Liver (tissue), 3 donors: ENCODE results near the gene NR0B2.

Experiments
- CTCF ChIP-seq: fragments of 150-350 bp; IDR thresholded peaks from 2 replicates; pipeline ENCODE4 v1.5.1; 2017; ENCODE audit warnings: improper control_type of control experiment, low read depth, low read length; ENCODE audit not compliant: missing input control
- EGR1 ChIP-seq, 2 donors: IDR thresholded peaks; 2 replicates each; pipeline ENCODE4 v1.6.1; 2016 to 2018; ENCODE audit warnings: antibody characterized with exemption in 2 of 2, low read depth in 2 of 2
- RAD21 ChIP-seq, 2 donors: IDR thresholded peaks; 2 replicates each; pipeline ENCODE4 v1.6.1; 2016; ENCODE audit warnings: antibody characterized with exemption in 2 of 2, mild to moderate bottlenecking in 2 of 2
- REST ChIP-seq: IDR thresholded peaks from 2 replicates; pipeline ENCODE4 v1.6.1; 2016; ENCODE audit warnings: antibody characterized with exemption, mild to moderate bottlenecking
- donor health status: healthy.
- donor health status: healthy.

GRCh38 chr1:26889551-26890466 is 24.0 kb downstream of the NR0B2 start, which contains the start of gene GPN2:
- TF ChIP-seq RAD21 (IDR thresholded peaks at IDR 0.05) (peak in 1 of 2 donors; percentile 5), EGR1 (IDR thresholded peaks at IDR 0.05; ENCODE audit: low read depth in 2 of 2) (no peak), REST (peak; percentile 78), CTCF (no peak)
